Adrenal gland (tissue), 12 donors: ENCODE measurements around the gene PRSS50. TPM values are rescaled to one million over a fixed set of nuclear protein-coding genes. Genes with fewer than 3 reads are reported as not detected.
"Not testable (repeated sequence)": the region's sequence is repeated elsewhere in the genome, so short reads cannot be mapped to it uniquely, and the experiment has no call there.

Source experiments
- DNase-seq, 7 donors: peaks; one replicate each; pipeline ENCODE4 v3.0.0-alpha.2; 2019 to 2020
- H3K27ac ChIP-seq, 5 donors: fragments of 200-600 bp; sonication (generic) in 4 of 5; 1 replicate in 3 of 5; 2 replicates in 2 of 5; pipeline versions ENCODE4 v1.5.1 to v1.8.0; 2016 to 2020; ENCODE audit warnings: mild to moderate bottlenecking in 1 of 5
- H3K27me3 ChIP-seq: fragments of 200-600 bp; 2 replicates; pipeline ENCODE4 v1.8.0; 2021
- H3K36me3 ChIP-seq, 2 donors: fragments of 200-600 bp; replicated peaks in 1 of 2; 1 replicate in 1 of 2; 2 replicates in 1 of 2; pipeline versions ENCODE4 v1.5.1 to v1.8.0; 2018 to 2022
- H3K4me1 ChIP-seq, 2 donors: fragments of 200-600 bp; replicated peaks in 1 of 2; 1 replicate in 1 of 2; 2 replicates in 1 of 2; pipeline versions ENCODE4 v1.5.1 to v1.8.0; 2018 to 2021
- H3K4me3 ChIP-seq, 4 donors: fragments of 200-600 bp; sonication (generic) in 3 of 4; one replicate each; pipeline ENCODE4 v1.5.1; 2016 to 2018
- H3K9me3 ChIP-seq, 3 donors: fragments of 200-600 bp; sonication (generic) in 1 of 3; replicated peaks in 1 of 3; 1 replicate in 2 of 3; 2 replicates in 1 of 3; pipeline versions ENCODE4 v1.5.1 to v1.8.0; 2016 to 2021
- POLR2A ChIP-seq, 2 donors: fragments of 450-650 bp; IDR thresholded peaks; one replicate each; pipeline ENCODE4 v1.6.1; 2017; ENCODE audit warnings: antibody characterized with exemption in 2 of 2, mild to moderate bottlenecking in 2 of 2, moderate library complexity in 1 of 2
- WGBS, 4 donors: extraction: QIAGEN DNeasy Blood & Tissue Kit in 2 of 4; methylation state at CpG; one replicate each; pipeline versions ENCODE4 v1.1.5 to v1.1.7; 2013 to 2017; 5-methylcytosine and 5-hydroxymethylcytosine counted together
- intact Hi-C, 2 donors: fragments of 100-400 bp; cut with DNase I; formaldehyde crosslinking; loops; one replicate each; pipeline versions ENCODE4 v1.14.1 to v1.15.0; 2022 to 2023
- polyA plus RNA-seq, 3 donors: library from polyadenylated mRNA; stranded (reverse); fragments of 200-250 nt in 2 of 3; fragments of 350-450 nt in 1 of 3; fragmentation: Illumina TruSeq in 1 of 3; extraction: RNeasy Lipid Tissue Mini Kit (QIAGEN cat#74804) in 1 of 3; gene quantifications; one replicate each; pipeline ENCODE4 v1.2.3, GENCODE V29; 2013 to 2014
- total RNA-seq, 9 donors: library from RNA; depleted of rRNA in 4 of 9; stranded (reverse); fragments of >200 nt in 4 of 9; fragments of 120-200 nt in 1 of 9; fragmentation: NEBNext Ultra II Directional in 1 of 9; extraction: Animal tissue kit (Norgen Biotek cat#: 25700) in 1 of 9; gene quantifications; one replicate each; pipeline versions ENCODE4 v1.1.0 to v1.2.4, GENCODE V29; 2013 to 2023
- TF ChIP-seq, protein P1 (sequence below), 6 experiments: fragments of 450-650 bp in 4 of 6; fragments of 200-600 bp in 2 of 6; sonication (generic) in 1 of 6; IDR thresholded peaks; 1 replicate in 5 of 6; 2 replicates in 1 of 6; pipeline versions ENCODE4 v1.5.1 to v1.8.0; 2016 to 2021; ENCODE audit warnings: antibody characterized with exemption in 6 of 6, mild to moderate bottlenecking in 2 of 6, moderate library complexity in 1 of 6
- donor health status: healthy with polysubstance abuse.
- donor health status: Bipolar disorder and iron deficiency.
- donor health status: DM: yes; HTN: yes; CAD: no.
- donor health status: DM: no; HTN: no; CAD: no.
- donor health status: DM: no; HTN: no; CAD: no.
- donor health status: DM: yes; HTN: yes; CAD: no.

PRSS50 gene
- total and polyA plus RNA-seq, 12 donors: 0.07 to 1.9 (median 0.18) TPM; not detected in 4

GRCh38 chr3:46705751-46706552 lies 11.7 kb downstream of the PRSS50 start:
- no peaks in the 10 kb centered on the region for H3K9me3 ChIP-seq
- H3K36me3 ChIP-seq: no peaks in the 10 kb centered on the region
- H3K4me3 ChIP-seq: no peak overlapping the region
- peak in 3 of 7 donors; percentile 5 to 15 (median 11) for DNase-seq
- intact Hi-C loops: loop anchor here (2.0 to 10.0 kb wide), 5 partner anchors 159 to 299 kb away; partner anchors contain the start of gene MYL3 (in 2 of the 2)
- no peaks in the 10 kb centered on the region for H3K27me3 ChIP-seq
- H3K27ac ChIP-seq: no peak overlapping the region
- peaks cover 0 to 6% of the 10 kb centered on the region in 2 donors for H3K4me1 ChIP-seq
- TF ChIP-seq POLR2A (IDR thresholded peaks at IDR 0.05): no peak
- TF ChIP-seq, protein P1, sequence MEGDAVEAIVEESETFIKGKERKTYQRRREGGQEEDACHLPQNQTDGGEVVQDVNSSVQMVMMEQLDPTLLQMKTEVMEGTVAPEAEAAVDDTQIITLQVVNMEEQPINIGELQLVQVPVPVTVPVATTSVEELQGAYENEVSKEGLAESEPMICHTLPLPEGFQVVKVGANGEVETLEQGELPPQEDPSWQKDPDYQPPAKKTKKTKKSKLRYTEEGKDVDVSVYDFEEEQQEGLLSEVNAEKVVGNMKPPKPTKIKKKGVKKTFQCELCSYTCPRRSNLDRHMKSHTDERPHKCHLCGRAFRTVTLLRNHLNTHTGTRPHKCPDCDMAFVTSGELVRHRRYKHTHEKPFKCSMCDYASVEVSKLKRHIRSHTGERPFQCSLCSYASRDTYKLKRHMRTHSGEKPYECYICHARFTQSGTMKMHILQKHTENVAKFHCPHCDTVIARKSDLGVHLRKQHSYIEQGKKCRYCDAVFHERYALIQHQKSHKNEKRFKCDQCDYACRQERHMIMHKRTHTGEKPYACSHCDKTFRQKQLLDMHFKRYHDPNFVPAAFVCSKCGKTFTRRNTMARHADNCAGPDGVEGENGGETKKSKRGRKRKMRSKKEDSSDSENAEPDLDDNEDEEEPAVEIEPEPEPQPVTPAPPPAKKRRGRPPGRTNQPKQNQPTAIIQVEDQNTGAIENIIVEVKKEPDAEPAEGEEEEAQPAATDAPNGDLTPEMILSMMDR (IDR thresholded peaks at IDR 0.05): no peak
- WGBS, 4 donors: 75 to 84% (median 81%) methylated on average over 11 to 19 of the region's 19 CpGs

GRCh38 chr3:46705022-46705530 lies 12.6 kb downstream of the PRSS50 start:
- no peaks in the 10 kb centered on the region for H3K27me3 ChIP-seq
- no peak overlapping the region for H3K4me3 ChIP-seq
- TF ChIP-seq, protein P1 (IDR thresholded peaks at IDR 0.05): peak; percentile 85 to 98 (median 95)
- TF ChIP-seq POLR2A (IDR thresholded peaks at IDR 0.05): no peak
- peaks cover 3 to 15% of the 10 kb centered on the region in 2 donors for H3K4me1 ChIP-seq
- WGBS, 4 donors: 0 to 25% (median 22%) methylated on average over 2 to 4 of the region's 4 CpGs
- no peaks in the 10 kb centered on the region for H3K9me3 ChIP-seq
- intact Hi-C loops: loop anchor here (2.0 to 10.0 kb wide), 5 partner anchors 160 to 300 kb away; partner anchors contain the start of gene MYL3 (in 2 of the 2)
- H3K27ac ChIP-seq: no peak overlapping the region
- DNase-seq: peak; percentile 70 to 94 (median 83)
- no peaks in the 10 kb centered on the region for H3K36me3 ChIP-seq

GRCh38 chr3:46704346-46704745 lies 13.3 kb downstream of the PRSS50 start:
- H3K4me3 ChIP-seq, H3K27ac ChIP-seq, H3K27me3 ChIP-seq, H3K9me3 ChIP-seq, H3K36me3 ChIP-seq: not testable (repeated sequence)
- intact Hi-C loops: loop anchor here (2.0 to 10.0 kb wide), 5 partner anchors 160 to 300 kb away; partner anchors contain the start of gene MYL3 (in 2 of the 2)
- peaks cover 4 to 22% of the 10 kb centered on the region in 2 donors for H3K4me1 ChIP-seq
- DNase-seq: peak in 1 of 7 donors; percentile 5
- WGBS, 4 donors: 34 to 80% (median 41%) methylated on average over 1 to 7 of the region's 7 CpGs

- no peak for TF ChIP-seq POLR2A (IDR thresholded peaks at IDR 0.05)
- H3K9me3 ChIP-seq: no peaks in the 10 kb centered on the region
- H3K4me1 ChIP-seq: peaks cover 4 to 25% of the 10 kb centered on the region in 2 donors
- no peaks in the 10 kb centered on the region for H3K36me3 ChIP-seq
- no peak overlapping the region for H3K4me3 ChIP-seq
- WGBS, 4 donors: 84 to 100% (median 95%) methylated on average over 3 to 4 of the region's 4 CpGs
- H3K27me3 ChIP-seq: no peaks in the 10 kb centered on the region
- no peak for DNase-seq
- intact Hi-C loops: loop anchor here (5.0 to 10.0 kb wide), 4 partner anchors 162 to 302 kb away; partner anchors contain the start of gene MYL3 (in 2 of the 2)
- H3K27ac ChIP-seq: peak overlapping the region in 1 of 5 donors; percentile 85
Observed at GRCh38 chr3:46703013-46703520, 14.6 kb downstream of the PRSS50 start.
